ENCODE measurements around the gene SNRNP48. TPM values are rescaled to one million over a fixed set of nuclear protein-coding genes. Genes with fewer than 3 reads are reported as not detected.

Gene SNRNP48
- total and polyA plus RNA-seq, 2 experiments from 2014 or later: 11.5 to 13.1 TPM

GRCh38 chr6:7580927-7581618 is 8.9 kb upstream of the SNRNP48 start:
- Histone ChIP-seq H3F3A (ENCODE audit: insufficient read depth) (peaks cover 11% of the 10 kb centered on the region), H3K4me2 (ENCODE audit: unreplicated experiment) (no peak overlapping the region), H3K36me3 (ENCODE audit: low read depth) (peaks cover 92% of the 10 kb centered on the region), H2AFZ (no peak overlapping the region), H3K9me2 (ENCODE audit: insufficient read depth) (no peaks in the 10 kb centered on the region), H3K9ac (no peak overlapping the region), H3K4me3 (no peak overlapping the region), H3K27ac (no peak overlapping the region), H3K4me1 (ENCODE audit: insufficient read depth) (no peaks in the 10 kb centered on the region), H3K79me2 (ENCODE audit: insufficient read depth) (no peaks in the 10 kb centered on the region), H3K9me3 (ENCODE audit: low read depth) (no peaks in the 10 kb centered on the region), H4K20me1 (ENCODE audit: insufficient read depth) (no peaks in the 10 kb centered on the region), H3K27me3 (replicated peaks; ENCODE audit: insufficient read depth) (no peaks in the 10 kb centered on the region)
- in situ Hi-C loops (cut with MboI): no loop called here
- TF ChIP-seq EZH2phosphoT487 (IDR thresholded peaks at IDR 0.05; ENCODE audit: insufficient read depth, low read depth): no peak
- TF ChIP-seq EZH2 (IDR thresholded peaks at IDR 0.05; ENCODE audit: insufficient read depth, poor library complexity, severe bottlenecking): no peak
- no peak for DNase-seq
- 78 to 83% methylated on average over 14 of the region's 14 CpGs for WGBS, 2 experiments (ENCODE audit: low coverage in 1 of 2, low lambda C conversion rate in 2 of 2, missing lambda C conversion rate in 2 of 2)

- H3F3A ChIP-seq (ENCODE audit: insufficient read depth): peaks cover 41% of the 10 kb centered on the region
- H3K9me2 ChIP-seq (ENCODE audit: insufficient read depth): no peaks in the 10 kb centered on the region
- H3K4me2 ChIP-seq (ENCODE audit: unreplicated experiment): no peak overlapping the region
- DNase-seq: no peak
- H3K9me3 ChIP-seq (ENCODE audit: low read depth): no peaks in the 10 kb centered on the region
- 92 to 94% methylated on average over 28 of the region's 28 CpGs for WGBS, 2 experiments (ENCODE audit: low coverage in 1 of 2, low lambda C conversion rate in 2 of 2, missing lambda C conversion rate in 2 of 2)
- H3K79me2 ChIP-seq (ENCODE audit: insufficient read depth): peaks cover 4% of the 10 kb centered on the region
- TF ChIP-seq EZH2 (IDR thresholded peaks at IDR 0.05; ENCODE audit: insufficient read depth, poor library complexity, severe bottlenecking) (no peak), EZH2phosphoT487 (IDR thresholded peaks at IDR 0.05; ENCODE audit: insufficient read depth, low read depth) (no peak)
- H3K36me3 ChIP-seq (ENCODE audit: low read depth): peaks cover 52% of the 10 kb centered on the region
- in situ Hi-C loops (cut with MboI): no loop called here
- no peak overlapping the region for H3K27ac ChIP-seq
- H3K27me3 ChIP-seq (replicated peaks; ENCODE audit: insufficient read depth): no peaks in the 10 kb centered on the region
- no peak overlapping the region for H2AFZ ChIP-seq
- no peak overlapping the region for H3K9ac ChIP-seq
- no peak overlapping the region for H3K4me3 ChIP-seq
- peaks cover 18% of the 10 kb centered on the region for H3K4me1 ChIP-seq (ENCODE audit: insufficient read depth)
- no peaks in the 10 kb centered on the region for H4K20me1 ChIP-seq (ENCODE audit: insufficient read depth)
Measured at GRCh38 chr6:7585287-7585930, 4.6 kb upstream of the SNRNP48 start.

- Histone ChIP-seq H2AFZ (no peak overlapping the region), H3K4me3 (no peak overlapping the region), H3K4me1 (ENCODE audit: insufficient read depth) (peaks cover 34% of the 10 kb centered on the region), H3K27ac (peak overlapping the region; percentile 48), H3K9me2 (ENCODE audit: insufficient read depth) (no peaks in the 10 kb centered on the region), H3K9ac (no peak overlapping the region), H3F3A (ENCODE audit: insufficient read depth) (peaks cover 37% of the 10 kb centered on the region), H3K79me2 (ENCODE audit: insufficient read depth) (peaks cover 27% of the 10 kb centered on the region), H3K36me3 (ENCODE audit: low read depth) (peaks cover 34% of the 10 kb centered on the region), H3K27me3 (replicated peaks; ENCODE audit: insufficient read depth) (no peaks in the 10 kb centered on the region), H3K9me3 (ENCODE audit: low read depth) (no peaks in the 10 kb centered on the region), H3K4me2 (ENCODE audit: unreplicated experiment) (no peak overlapping the region), H4K20me1 (ENCODE audit: insufficient read depth) (no peaks in the 10 kb centered on the region; the same call in 1 of the 2 replicates)
- WGBS, 2 experiments (ENCODE audit: low coverage in 1 of 2, low lambda C conversion rate in 2 of 2, missing lambda C conversion rate in 2 of 2): 85 to 92% methylated on average over 3 of the region's 3 CpGs
- DNase-seq: peak; percentile 68
- in situ Hi-C loops (cut with MboI): no loop called here
- TF ChIP-seq EZH2phosphoT487 (IDR thresholded peaks at IDR 0.05; ENCODE audit: insufficient read depth, low read depth) (no peak), EZH2 (IDR thresholded peaks at IDR 0.05; ENCODE audit: insufficient read depth, poor library complexity, severe bottlenecking) (no peak)
Measured at GRCh38 chr6:7587631-7588100, 2.3 kb upstream of the SNRNP48 start.

GRCh38 chr6:7588506-7588905 is 1.5 kb upstream of the SNRNP48 start:
- Histone ChIP-seq H3K4me2 (ENCODE audit: unreplicated experiment) (peak overlapping the region; percentile 16), H3K9ac (no peak overlapping the region), H2AFZ (peak overlapping the region; percentile 92; the same call in 1 of the 2 replicates), H3F3A (ENCODE audit: insufficient read depth) (peaks cover 37% of the 10 kb centered on the region), H3K27ac (peak overlapping the region; percentile 78), H3K27me3 (replicated peaks; ENCODE audit: insufficient read depth) (no peaks in the 10 kb centered on the region), H4K20me1 (ENCODE audit: insufficient read depth) (no peaks in the 10 kb centered on the region; the same call in 1 of the 2 replicates), H3K9me2 (ENCODE audit: insufficient read depth) (no peaks in the 10 kb centered on the region), H3K4me1 (ENCODE audit: insufficient read depth) (peaks cover 34% of the 10 kb centered on the region), H3K79me2 (ENCODE audit: insufficient read depth) (peaks cover 35% of the 10 kb centered on the region), H3K36me3 (ENCODE audit: low read depth) (peaks cover 26% of the 10 kb centered on the region), H3K9me3 (ENCODE audit: low read depth) (no peaks in the 10 kb centered on the region), H3K4me3 (no peak overlapping the region)
- in situ Hi-C loops (cut with MboI): no loop called here
- TF ChIP-seq EZH2phosphoT487 (IDR thresholded peaks at IDR 0.05; ENCODE audit: insufficient read depth, low read depth) (no peak), EZH2 (IDR thresholded peaks at IDR 0.05; ENCODE audit: insufficient read depth, poor library complexity, severe bottlenecking) (no peak)
- no peak for DNase-seq
- 84 to 86% methylated on average over 4 of the region's 4 CpGs for WGBS, 2 experiments (ENCODE audit: low coverage in 1 of 2, low lambda C conversion rate in 2 of 2, missing lambda C conversion rate in 2 of 2)
